Gastroesophageal sphincter (tissue), 3 donors: ENCODE results near the gene CHST9.

Experiments used
- CTCF ChIP-seq, 4 experiments: fragments of 200-600 bp in 2 of 4; fragments of 450-650 bp in 2 of 4; sonication (generic) in 1 of 4; IDR thresholded peaks; one replicate each; pipeline ENCODE4 v1.5.1; 2017 to 2019; ENCODE audit warnings: antibody characterized with exemption in 4 of 4, mild to moderate bottlenecking in 2 of 4, moderate library complexity in 2 of 4
- POLR2A ChIP-seq, 2 donors: fragments of 450-650 bp; IDR thresholded peaks; one replicate each; pipeline ENCODE4 v1.6.1; 2017; ENCODE audit warnings: antibody characterized with exemption in 2 of 2, mild to moderate bottlenecking in 2 of 2, moderate library complexity in 1 of 2

GRCh38 chr18:27030421-27030820 is 154.7 kb downstream of the CHST9 start:
- TF ChIP-seq CTCF (IDR thresholded peaks at IDR 0.05) (no peak), POLR2A (IDR thresholded peaks at IDR 0.05) (no peak)
